ENCODE measurements around the gene ASPHD2. TPM values are rescaled to one million over a fixed set of nuclear protein-coding genes. Genes with fewer than 3 reads are reported as not detected.

The ASPHD2 gene
- total RNA-seq, 1 experiment from 2014 or later, result 7.1 TPM

DNA sequence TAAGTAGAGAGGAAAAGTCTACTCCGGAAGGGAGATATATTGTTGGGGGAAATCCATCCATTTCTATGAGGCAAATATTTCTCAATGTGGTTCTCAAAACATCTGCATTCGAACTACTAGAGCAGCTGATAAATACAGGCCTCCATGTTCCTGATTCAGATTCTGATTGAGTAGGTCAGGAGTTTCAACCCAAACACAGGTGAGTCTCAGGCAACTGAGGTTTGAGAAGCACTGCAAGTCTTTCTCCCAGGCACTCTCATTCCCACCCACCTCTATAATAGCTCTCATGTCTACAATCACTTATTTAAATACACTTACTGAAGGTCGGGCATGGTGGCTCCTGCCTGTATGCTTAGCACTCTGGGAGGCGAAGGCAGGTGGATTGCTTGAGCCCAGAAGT, 14.7 kb upstream of the ASPHD2 start:
- Histone ChIP-seq H4K5ac (ENCODE audit: insufficient read length, low read depth, low read length) (no peak overlapping the region), H4K8ac (replicated peaks; ENCODE audit: insufficient read length, low read depth, low read length) (no peak overlapping the region), H2AFZ (ENCODE audit: low read length) (no peak overlapping the region), H3K56ac (ENCODE audit: insufficient read length, low read depth, low read length) (no peak overlapping the region), H4K91ac (ENCODE audit: insufficient read length, low read depth, low read length) (no peak overlapping the region), H3K79me1 (ENCODE audit: insufficient read depth, low read depth, low read length, poor library complexity, severe bottlenecking) (no peaks in the 10 kb centered on the region), H3K14ac (ENCODE audit: insufficient read depth, low read length) (no peak overlapping the region), H3T11ph (ENCODE audit: low read length) (no peak overlapping the region), H3K9me3 (ENCODE audit: control insufficient read depth, low read depth, low read length) (no peaks in the 10 kb centered on the region), H2AK5ac (ENCODE audit: insufficient read length, low read length) (no peak overlapping the region), H3K4me1 (ENCODE audit: insufficient read depth, low read length) (0 out of 2 replicates have a peak, but pooled peaks cover 3% of the 10 kb centered on the region), H3K4ac (ENCODE audit: low read depth, low read length) (no peak overlapping the region), H3K27ac (ENCODE audit: insufficient read length, low read depth, low read length) (no peak overlapping the region), H4K20me1 (ENCODE audit: control insufficient read depth, insufficient read depth, insufficient read length) (no peaks in the 10 kb centered on the region), H3K27me3 (ENCODE audit: insufficient read depth, low read length) (no peaks in the 10 kb centered on the region; the same call in 1 of the 2 replicates), H2BK5ac (ENCODE audit: insufficient read length, low read length) (no peak overlapping the region), H2BK20ac (ENCODE audit: low read depth, low read length, poor library complexity, severe bottlenecking) (no peak overlapping the region), H2BK120ac (ENCODE audit: low read depth, low read length, poor library complexity, severe bottlenecking) (no peak overlapping the region), H3K4me2 (ENCODE audit: insufficient read depth, insufficient read length, low read length) (no peak overlapping the region), H3K79me2 (ENCODE audit: insufficient read depth, low read length) (no peaks in the 10 kb centered on the region), H2BK12ac (ENCODE audit: insufficient read length, low read depth, low read length) (no peak overlapping the region), H3K9ac (ENCODE audit: extremely low read depth, insufficient read length, low read length) (no peak overlapping the region), H3K23me2 (ENCODE audit: insufficient read length, low read depth, low read length, poor library complexity, severe bottlenecking) (no peaks in the 10 kb centered on the region), H3K23ac (ENCODE audit: insufficient read length, low read depth, low read length) (no peak overlapping the region), H3K18ac (ENCODE audit: insufficient read length, low read depth, low read length) (no peak overlapping the region), H2BK15ac (ENCODE audit: low read depth, low read length) (no peak overlapping the region)
- DNase-seq, result no peak
- TF ChIP-seq, protein P1, sequence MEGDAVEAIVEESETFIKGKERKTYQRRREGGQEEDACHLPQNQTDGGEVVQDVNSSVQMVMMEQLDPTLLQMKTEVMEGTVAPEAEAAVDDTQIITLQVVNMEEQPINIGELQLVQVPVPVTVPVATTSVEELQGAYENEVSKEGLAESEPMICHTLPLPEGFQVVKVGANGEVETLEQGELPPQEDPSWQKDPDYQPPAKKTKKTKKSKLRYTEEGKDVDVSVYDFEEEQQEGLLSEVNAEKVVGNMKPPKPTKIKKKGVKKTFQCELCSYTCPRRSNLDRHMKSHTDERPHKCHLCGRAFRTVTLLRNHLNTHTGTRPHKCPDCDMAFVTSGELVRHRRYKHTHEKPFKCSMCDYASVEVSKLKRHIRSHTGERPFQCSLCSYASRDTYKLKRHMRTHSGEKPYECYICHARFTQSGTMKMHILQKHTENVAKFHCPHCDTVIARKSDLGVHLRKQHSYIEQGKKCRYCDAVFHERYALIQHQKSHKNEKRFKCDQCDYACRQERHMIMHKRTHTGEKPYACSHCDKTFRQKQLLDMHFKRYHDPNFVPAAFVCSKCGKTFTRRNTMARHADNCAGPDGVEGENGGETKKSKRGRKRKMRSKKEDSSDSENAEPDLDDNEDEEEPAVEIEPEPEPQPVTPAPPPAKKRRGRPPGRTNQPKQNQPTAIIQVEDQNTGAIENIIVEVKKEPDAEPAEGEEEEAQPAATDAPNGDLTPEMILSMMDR (conservative IDR thresholded peaks at IDR 0.05), result no peak
- H3K27me3 Mint-ChIP-seq (ENCODE audit: low read depth), result peaks cover 6% of the 10 kb centered on the region
- H3K36me3 Mint-ChIP-seq (ENCODE audit: insufficient read depth in 1 of 3, low read depth in 3 of 3), result no peaks in the 10 kb centered on the region
- H3K4me3 Mint-ChIP-seq, result no peak overlapping the region
- WGBS (ENCODE audit: extremely low coverage, insufficient read length, low lambda C conversion rate), result no CpG with 5 or more reads among the region's 4 CpGs
- H3K4me1 Mint-ChIP-seq, result peaks cover 15 to 16% of the 10 kb centered on the region in 2 experiments
- H3K9me3 Mint-ChIP-seq, result no peaks in the 10 kb centered on the region
- no peak overlapping the region for H3K27ac Mint-ChIP-seq
